IPS DF 4.7 (cell line): ENCODE measurements around the gene WDR35.

Source experiments
- DNase-seq: peaks from one replicate; pipeline ENCODE4 v3.0.0-alpha.2; 2013; ENCODE audit warnings: low spot score; ENCODE audit errors: extremely low read depth

Gene WDR35

DNA sequence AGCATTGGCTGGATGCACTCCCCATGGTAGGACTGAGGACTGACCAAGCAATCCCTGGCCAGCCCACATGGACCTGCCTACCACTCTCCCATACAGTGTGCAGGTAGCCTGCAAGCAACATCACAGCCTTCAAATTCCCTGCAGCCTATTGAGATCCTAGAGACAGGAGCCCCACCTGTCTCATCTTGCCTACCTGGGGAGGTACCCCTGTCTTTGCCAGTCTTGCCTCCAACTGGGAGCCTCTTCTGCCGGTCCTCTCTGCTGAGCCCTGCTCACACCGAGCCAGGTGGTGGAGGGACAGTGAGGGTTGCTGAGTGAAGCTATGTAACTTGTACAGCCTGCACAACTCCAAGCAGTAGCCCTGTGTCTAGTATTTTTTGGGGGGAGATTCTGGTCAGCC, 118.1 kb downstream of the WDR35 start:
- DNase-seq, result no peak

DNA sequence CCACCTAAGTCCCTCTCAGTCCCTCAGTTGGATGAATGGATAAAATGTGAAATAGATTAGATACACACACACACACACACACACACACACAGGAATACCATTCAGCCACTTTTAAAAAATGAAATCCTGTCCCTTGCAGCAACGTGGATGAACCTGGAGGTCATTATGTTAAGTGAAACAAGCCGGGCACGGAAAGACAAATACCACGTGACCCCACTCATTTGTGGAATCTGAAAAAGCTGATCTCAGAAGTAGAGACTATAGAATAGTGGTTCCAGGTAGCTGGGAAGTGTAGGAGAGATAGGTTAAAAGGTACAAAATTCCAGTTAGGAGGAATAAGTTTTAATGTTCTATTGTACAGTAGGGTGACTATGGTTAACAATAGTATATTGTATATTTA, 119.1 kb downstream of the WDR35 start:
- no peak for DNase-seq

- DNase-seq, result no peak
Observed at GRCh38 chr2:19868701-19869580, 121.0 kb downstream of the WDR35 start.

- no peak for DNase-seq
Observed at GRCh38 chr2:19868224-19868623, 121.7 kb downstream of the WDR35 start.

GRCh38 chr2:19866771-19867170, 123.1 kb downstream of the WDR35 start:
- DNase-seq, result no peak

DNA sequence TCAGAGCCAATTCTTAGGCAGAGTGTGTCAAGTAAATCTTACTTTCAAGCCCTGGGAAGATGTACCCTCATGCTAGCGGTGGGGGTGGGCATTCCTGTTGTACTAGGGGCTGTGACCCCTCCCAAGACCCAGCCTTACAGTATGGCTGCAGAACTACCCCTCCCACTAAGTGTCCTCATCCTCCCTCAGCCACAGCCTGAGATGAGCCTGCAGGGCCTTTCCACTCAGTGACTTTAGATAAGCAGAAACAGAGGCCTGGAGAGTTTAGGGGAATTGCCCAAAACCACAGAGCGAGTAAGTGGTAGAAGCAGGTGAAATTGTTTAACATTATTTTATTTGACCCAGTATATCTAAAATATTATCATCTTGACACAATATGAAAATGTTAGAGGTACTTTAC, 124.8 kb downstream of the WDR35 start:
- no peak for DNase-seq

DNA sequence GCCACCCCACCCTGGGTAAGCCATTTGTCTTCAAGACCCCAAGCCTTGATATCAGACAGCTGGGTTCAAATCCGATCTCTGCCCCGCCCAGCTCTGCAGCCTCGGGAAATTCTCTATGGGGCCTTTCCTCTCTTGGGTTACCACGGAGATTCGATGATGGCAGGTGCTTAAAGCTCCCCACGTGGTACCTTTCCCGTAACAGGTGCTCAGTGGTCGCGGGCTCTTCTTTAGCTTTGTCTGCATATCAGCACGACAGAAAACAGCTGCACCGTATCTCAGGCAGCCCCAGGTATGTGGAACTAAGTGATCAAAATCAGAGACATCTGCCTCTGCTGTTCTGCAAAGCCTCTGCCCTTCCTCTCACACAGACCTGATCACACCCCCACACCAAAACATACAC, 125.5 kb downstream of the WDR35 start:
- DNase-seq, result no peak

- peak; percentile 71 for DNase-seq
Observed at GRCh38 chr2:19863303-19864041, 126.4 kb downstream of the WDR35 start.

DNA sequence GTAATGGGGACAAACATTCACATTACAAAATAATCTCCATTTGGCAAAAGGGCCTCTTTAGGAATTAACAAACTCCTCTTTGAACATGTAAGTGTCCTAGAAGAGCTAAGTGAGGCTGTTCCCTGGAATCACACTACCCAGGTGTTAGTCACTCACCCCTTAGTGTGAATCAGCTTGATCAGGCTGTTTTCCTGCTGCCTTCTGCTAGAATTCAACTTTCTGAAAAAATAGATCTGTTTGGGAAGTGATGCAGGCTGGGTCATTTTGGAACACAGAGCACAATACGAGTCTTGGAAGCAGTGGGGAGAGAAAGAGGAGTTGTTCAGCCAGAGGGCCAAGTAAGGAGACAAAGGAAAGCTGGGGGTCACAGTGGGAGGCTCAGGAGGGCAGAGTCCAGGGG, 128.1 kb downstream of the WDR35 start:
- no peak for DNase-seq
